ENCODE results near the gene PRKN.

GRCh38 chr6:162178266-162178665 lies 549.3 kb downstream of the PRKN start:
- TF ChIP-seq, protein P1, sequence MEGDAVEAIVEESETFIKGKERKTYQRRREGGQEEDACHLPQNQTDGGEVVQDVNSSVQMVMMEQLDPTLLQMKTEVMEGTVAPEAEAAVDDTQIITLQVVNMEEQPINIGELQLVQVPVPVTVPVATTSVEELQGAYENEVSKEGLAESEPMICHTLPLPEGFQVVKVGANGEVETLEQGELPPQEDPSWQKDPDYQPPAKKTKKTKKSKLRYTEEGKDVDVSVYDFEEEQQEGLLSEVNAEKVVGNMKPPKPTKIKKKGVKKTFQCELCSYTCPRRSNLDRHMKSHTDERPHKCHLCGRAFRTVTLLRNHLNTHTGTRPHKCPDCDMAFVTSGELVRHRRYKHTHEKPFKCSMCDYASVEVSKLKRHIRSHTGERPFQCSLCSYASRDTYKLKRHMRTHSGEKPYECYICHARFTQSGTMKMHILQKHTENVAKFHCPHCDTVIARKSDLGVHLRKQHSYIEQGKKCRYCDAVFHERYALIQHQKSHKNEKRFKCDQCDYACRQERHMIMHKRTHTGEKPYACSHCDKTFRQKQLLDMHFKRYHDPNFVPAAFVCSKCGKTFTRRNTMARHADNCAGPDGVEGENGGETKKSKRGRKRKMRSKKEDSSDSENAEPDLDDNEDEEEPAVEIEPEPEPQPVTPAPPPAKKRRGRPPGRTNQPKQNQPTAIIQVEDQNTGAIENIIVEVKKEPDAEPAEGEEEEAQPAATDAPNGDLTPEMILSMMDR (IDR thresholded peaks at IDR 0.05): no peak
- no peak for TF ChIP-seq POLR2A (IDR thresholded peaks at IDR 0.05)
